BLaER1 (cell line): Measurements from ENCODE around the gene TAS1R3.
"Not testable (repeated sequence)": the region's sequence is repeated elsewhere in the genome, so short reads cannot be mapped to it uniquely, and the experiment has no call there.

Experiments
- H3K27ac ChIP-seq: shearing (Covaris generic); formaldehyde crosslinking; 2 replicates; pipeline ENCODE4 v1.8.1; 2022
- H3K27me3 ChIP-seq: shearing (Covaris generic); formaldehyde crosslinking; 2 replicates; pipeline ENCODE4 v1.8.1; 2022
- H3K36me3 ChIP-seq: shearing (Covaris generic); formaldehyde crosslinking; 2 replicates; pipeline ENCODE4 v1.8.1; 2022
- H3K4me1 ChIP-seq: shearing (Covaris generic); formaldehyde crosslinking; 2 replicates; pipeline ENCODE4 v1.8.1; 2022
- H3K4me2 ChIP-seq: shearing (Covaris generic); formaldehyde crosslinking; 2 replicates; pipeline ENCODE4 v1.8.1; 2022
- H3K4me3 ChIP-seq: shearing (Covaris generic); formaldehyde crosslinking; 2 replicates; pipeline ENCODE4 v1.8.1; 2022
- H3K9ac ChIP-seq: shearing (Covaris generic); formaldehyde crosslinking; 2 replicates; pipeline ENCODE4 v1.8.1; 2022
- H3K9me3 ChIP-seq: shearing (Covaris generic); formaldehyde crosslinking; 2 replicates; pipeline ENCODE4 v1.8.1; 2022
- H4K20me1 ChIP-seq: shearing (Covaris generic); formaldehyde crosslinking; 2 replicates; pipeline ENCODE4 v1.8.1; 2022
- Cebpa-rat ChIP-seq: shearing (Covaris generic); IDR thresholded peaks from 2 replicates; pipeline ENCODE4 v1.8.1; 2022

The TAS1R3 gene

GRCh38 chr1:1315435-1315954 is 15.6 kb upstream of the TAS1R3 start:
- H3K4me2 ChIP-seq = no peak overlapping the region
- peaks cover 5% of the 10 kb centered on the region for H3K4me1 ChIP-seq
- H3K27me3 ChIP-seq = no peaks in the 10 kb centered on the region
- H4K20me1 ChIP-seq = peaks cover 94% of the 10 kb centered on the region
- no peak overlapping the region for H3K27ac ChIP-seq
- no peak overlapping the region for H3K9ac ChIP-seq
- TF ChIP-seq Cebpa-rat = no peak
- H3K9me3 ChIP-seq = no peaks in the 10 kb centered on the region
- H3K4me3 ChIP-seq = no peak overlapping the region
- peaks cover 96% of the 10 kb centered on the region for H3K36me3 ChIP-seq

GRCh38 chr1:1316199-1316598 is 14.9 kb upstream of the TAS1R3 start:
- not testable (repeated sequence) for H3K27ac ChIP-seq, H3K4me2 ChIP-seq, H3K27me3 ChIP-seq, H3K9ac ChIP-seq, H3K4me3 ChIP-seq, H3K9me3 ChIP-seq
- Histone ChIP-seq H3K4me1 (peaks cover 12% of the 10 kb centered on the region), H3K36me3 (peaks cover 96% of the 10 kb centered on the region), H4K20me1 (peaks cover 94% of the 10 kb centered on the region)

GRCh38 chr1:1317420-1317819 is 13.7 kb upstream of the TAS1R3 start:
- Histone ChIP-seq H3K27me3 (no peaks in the 10 kb centered on the region), H3K36me3 (peaks cover 94% of the 10 kb centered on the region), H3K27ac (no peak overlapping the region), H3K4me2 (no peak overlapping the region), H3K4me1 (peaks cover 12% of the 10 kb centered on the region), H3K9ac (no peak overlapping the region), H4K20me1 (peaks cover 95% of the 10 kb centered on the region), H3K4me3 (no peak overlapping the region), H3K9me3 (no peaks in the 10 kb centered on the region)
- TF ChIP-seq Cebpa-rat = no peak

- no peak overlapping the region for H3K4me2 ChIP-seq
- H3K36me3 ChIP-seq = peaks cover 92% of the 10 kb centered on the region
- no peak overlapping the region for H3K4me3 ChIP-seq
- H3K9me3 ChIP-seq = no peaks in the 10 kb centered on the region
- peaks cover 17% of the 10 kb centered on the region for H3K4me1 ChIP-seq
- no peak overlapping the region for H3K27ac ChIP-seq
- TF ChIP-seq Cebpa-rat = no peak
- H4K20me1 ChIP-seq = peaks cover 94% of the 10 kb centered on the region
- H3K9ac ChIP-seq = no peak overlapping the region
- H3K27me3 ChIP-seq = no peaks in the 10 kb centered on the region
Observed at GRCh38 chr1:1318131-1318652, 12.9 kb upstream of the TAS1R3 start.

GRCh38 chr1:1318777-1319645 is 12.1 kb upstream of the TAS1R3 start:
- Histone ChIP-seq H3K9me3 (no peaks in the 10 kb centered on the region), H3K4me2 (no peak overlapping the region), H3K36me3 (peaks cover 84% of the 10 kb centered on the region), H3K9ac (peak overlapping the region; percentile 45; the same call in 1 of the 2 replicates), H4K20me1 (peaks cover 90% of the 10 kb centered on the region), H3K27me3 (no peaks in the 10 kb centered on the region), H3K27ac (no peak overlapping the region), H3K4me1 (peaks cover 22% of the 10 kb centered on the region), H3K4me3 (no peak overlapping the region)
- TF ChIP-seq Cebpa-rat = no peak

GRCh38 chr1:1319646-1319941 is 11.5 kb upstream of the TAS1R3 start:
- Histone ChIP-seq H3K9me3 (no peaks in the 10 kb centered on the region), H3K9ac (peak overlapping the region; percentile 45; the same call in 1 of the 2 replicates), H4K20me1 (peaks cover 84% of the 10 kb centered on the region), H3K4me2 (no peak overlapping the region), H3K36me3 (peaks cover 78% of the 10 kb centered on the region), H3K27me3 (no peaks in the 10 kb centered on the region), H3K27ac (no peak overlapping the region), H3K4me1 (peaks cover 22% of the 10 kb centered on the region), H3K4me3 (no peak overlapping the region)
- TF ChIP-seq Cebpa-rat = no peak

- Histone ChIP-seq H3K27me3 (no peaks in the 10 kb centered on the region), H4K20me1 (peaks cover 85% of the 10 kb centered on the region), H3K36me3 (peaks cover 67% of the 10 kb centered on the region), H3K9ac (peak overlapping the region; percentile 53; the same call in 1 of the 2 replicates), H3K4me2 (no peak overlapping the region), H3K4me1 (peaks cover 30% of the 10 kb centered on the region), H3K4me3 (no peak overlapping the region), H3K9me3 (no peaks in the 10 kb centered on the region), H3K27ac (no peak overlapping the region)
- TF ChIP-seq Cebpa-rat = no peak
Observed at GRCh38 chr1:1320666-1321448, 10.2 kb upstream of the TAS1R3 start.

- TF ChIP-seq Cebpa-rat = no peak
- no peak overlapping the region for H3K4me2 ChIP-seq
- H3K4me1 ChIP-seq = peaks cover 37% of the 10 kb centered on the region
- H3K4me3 ChIP-seq = no peak overlapping the region
- peak overlapping the region; percentile 53; the same call in 1 of the 2 replicates for H3K9ac ChIP-seq
- H3K27me3 ChIP-seq = no peaks in the 10 kb centered on the region
- peaks cover 85% of the 10 kb centered on the region for H4K20me1 ChIP-seq
- H3K9me3 ChIP-seq = no peaks in the 10 kb centered on the region
- no peak overlapping the region for H3K27ac ChIP-seq
- H3K36me3 ChIP-seq = peaks cover 66% of the 10 kb centered on the region
Observed at GRCh38 chr1:1321477-1321876, 9.6 kb upstream of the TAS1R3 start.

- Histone ChIP-seq H3K9me3 (no peaks in the 10 kb centered on the region), H3K9ac (no peak overlapping the region), H3K27me3 (no peaks in the 10 kb centered on the region), H3K27ac (no peak overlapping the region), H3K4me2 (no peak overlapping the region), H3K4me1 (peaks cover 39% of the 10 kb centered on the region), H4K20me1 (peaks cover 85% of the 10 kb centered on the region), H3K36me3 (peaks cover 67% of the 10 kb centered on the region), H3K4me3 (no peak overlapping the region)
- no peak for TF ChIP-seq Cebpa-rat
Observed at GRCh38 chr1:1322418-1322817, 8.7 kb upstream of the TAS1R3 start.
